ENCODE results near the gene ELP6. TPM values are rescaled to one million over a fixed set of nuclear protein-coding genes. Genes with fewer than 3 reads are reported as not detected.
A peak's percentile ranks its signal among the peaks of the same experiment; 100 is the strongest.

Gene ELP6
- total and polyA plus RNA-seq, 12 donors: 41.3 to 125 (median 48.6) TPM

DNA sequence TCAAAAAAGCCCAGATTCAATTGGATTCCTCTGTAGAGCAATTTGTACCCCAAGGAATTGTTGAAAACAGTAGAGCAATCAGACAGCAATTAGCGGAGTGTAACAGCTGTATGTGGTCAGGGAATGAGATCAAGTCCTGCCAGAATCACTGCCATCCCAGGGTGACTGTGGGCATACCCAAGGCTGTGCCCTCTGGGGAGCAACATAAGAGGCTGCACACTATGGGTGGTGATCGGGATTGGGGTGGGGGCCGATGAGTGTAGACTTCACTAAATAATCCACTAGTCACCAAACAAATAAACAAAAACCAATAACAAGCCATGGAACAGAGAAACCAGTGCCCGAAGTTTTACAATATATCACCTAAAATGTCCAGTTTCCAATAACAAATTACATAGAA, 12.1 kb upstream of the ELP6 start:
- DNase-seq: no peak
- 84 to 89% (median 86%) methylated on average over 4 of the region's 4 CpGs for WGBS, 4 donors
- intact Hi-C loops (cut with DNase I): loop anchor here in 1 of 2 donors (10.0 kb wide), 1 partner anchor 139 kb away; no protein-coding TSS in a partner anchor

DNA sequence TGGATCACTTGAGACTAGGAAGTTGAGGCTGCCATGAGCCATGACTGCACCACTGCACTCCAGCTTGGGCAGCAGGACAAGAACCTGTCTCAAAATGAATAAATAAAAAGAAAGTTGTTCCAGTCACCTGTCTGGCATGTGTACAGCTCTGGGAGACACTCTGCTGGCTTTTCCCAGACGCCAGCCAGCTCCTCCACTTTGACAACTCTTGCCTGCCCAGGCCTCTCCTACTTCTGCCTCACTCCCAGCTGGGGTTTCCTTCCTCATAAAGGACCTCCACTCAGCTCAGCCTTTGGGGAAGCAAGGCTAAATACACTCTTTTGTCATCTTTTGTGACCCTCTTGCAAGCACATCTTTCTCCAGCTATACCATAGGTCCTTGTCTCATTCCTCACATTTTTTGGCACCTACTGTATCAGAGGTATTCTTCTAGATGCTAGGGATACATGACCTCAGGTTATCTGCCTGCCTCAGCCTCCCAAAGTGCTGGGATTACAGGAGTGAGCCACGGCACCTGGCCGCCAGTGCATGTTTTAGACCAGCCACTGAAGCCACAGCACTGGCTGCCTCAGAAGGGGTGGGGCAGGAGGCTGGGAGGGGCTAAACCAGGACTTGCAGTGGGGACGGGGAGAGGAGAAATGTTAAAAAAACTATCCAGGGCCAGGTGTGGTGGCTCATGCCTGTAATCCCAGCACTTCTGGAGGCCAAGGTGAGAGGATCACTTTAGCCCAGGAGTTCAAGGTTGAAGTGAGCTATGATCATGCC, 10.0 kb upstream of the ELP6 start:
- WGBS, 4 donors: 56 to 77% (median 64%) methylated on average over 4 of the region's 4 CpGs
- TF ChIP-seq POLR2A (IDR thresholded peaks at IDR 0.05): no peak
- TF ChIP-seq, protein P1, sequence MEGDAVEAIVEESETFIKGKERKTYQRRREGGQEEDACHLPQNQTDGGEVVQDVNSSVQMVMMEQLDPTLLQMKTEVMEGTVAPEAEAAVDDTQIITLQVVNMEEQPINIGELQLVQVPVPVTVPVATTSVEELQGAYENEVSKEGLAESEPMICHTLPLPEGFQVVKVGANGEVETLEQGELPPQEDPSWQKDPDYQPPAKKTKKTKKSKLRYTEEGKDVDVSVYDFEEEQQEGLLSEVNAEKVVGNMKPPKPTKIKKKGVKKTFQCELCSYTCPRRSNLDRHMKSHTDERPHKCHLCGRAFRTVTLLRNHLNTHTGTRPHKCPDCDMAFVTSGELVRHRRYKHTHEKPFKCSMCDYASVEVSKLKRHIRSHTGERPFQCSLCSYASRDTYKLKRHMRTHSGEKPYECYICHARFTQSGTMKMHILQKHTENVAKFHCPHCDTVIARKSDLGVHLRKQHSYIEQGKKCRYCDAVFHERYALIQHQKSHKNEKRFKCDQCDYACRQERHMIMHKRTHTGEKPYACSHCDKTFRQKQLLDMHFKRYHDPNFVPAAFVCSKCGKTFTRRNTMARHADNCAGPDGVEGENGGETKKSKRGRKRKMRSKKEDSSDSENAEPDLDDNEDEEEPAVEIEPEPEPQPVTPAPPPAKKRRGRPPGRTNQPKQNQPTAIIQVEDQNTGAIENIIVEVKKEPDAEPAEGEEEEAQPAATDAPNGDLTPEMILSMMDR (IDR thresholded peaks at IDR 0.05): no peak
- H3K9me3 ChIP-seq (replicated peaks in 1 of 3): no peaks in the 10 kb centered on the region
- H3K27me3 ChIP-seq: no peaks in the 10 kb centered on the region
- no peak overlapping the region for H3K27ac ChIP-seq
- no peaks in the 10 kb centered on the region for H3K36me3 ChIP-seq (replicated peaks in 1 of 2)
- H3K4me1 ChIP-seq (replicated peaks in 1 of 2): no peaks in the 10 kb centered on the region
- intact Hi-C loops (cut with DNase I): loop anchor here (2.0 to 10.0 kb wide), 3 partner anchors 141 to 267 kb away; no protein-coding TSS in a partner anchor
- no peak overlapping the region for H3K4me3 ChIP-seq
- no peak for DNase-seq

More for the DNA sequence above, 12.1 kb upstream of the ELP6 start:
- H3K36me3 ChIP-seq (replicated peaks in 1 of 2): no peaks in the 10 kb centered on the region
- H3K4me3 ChIP-seq: no peak overlapping the region
- H3K27ac ChIP-seq: no peak overlapping the region
- H3K27me3 ChIP-seq: no peaks in the 10 kb centered on the region
- TF ChIP-seq POLR2A (IDR thresholded peaks at IDR 0.05): no peak
- TF ChIP-seq, protein P1 (IDR thresholded peaks at IDR 0.05): no peak
- no peaks in the 10 kb centered on the region for H3K9me3 ChIP-seq (replicated peaks in 1 of 3)
- H3K4me1 ChIP-seq (replicated peaks in 1 of 2): no peaks in the 10 kb centered on the region

DNA sequence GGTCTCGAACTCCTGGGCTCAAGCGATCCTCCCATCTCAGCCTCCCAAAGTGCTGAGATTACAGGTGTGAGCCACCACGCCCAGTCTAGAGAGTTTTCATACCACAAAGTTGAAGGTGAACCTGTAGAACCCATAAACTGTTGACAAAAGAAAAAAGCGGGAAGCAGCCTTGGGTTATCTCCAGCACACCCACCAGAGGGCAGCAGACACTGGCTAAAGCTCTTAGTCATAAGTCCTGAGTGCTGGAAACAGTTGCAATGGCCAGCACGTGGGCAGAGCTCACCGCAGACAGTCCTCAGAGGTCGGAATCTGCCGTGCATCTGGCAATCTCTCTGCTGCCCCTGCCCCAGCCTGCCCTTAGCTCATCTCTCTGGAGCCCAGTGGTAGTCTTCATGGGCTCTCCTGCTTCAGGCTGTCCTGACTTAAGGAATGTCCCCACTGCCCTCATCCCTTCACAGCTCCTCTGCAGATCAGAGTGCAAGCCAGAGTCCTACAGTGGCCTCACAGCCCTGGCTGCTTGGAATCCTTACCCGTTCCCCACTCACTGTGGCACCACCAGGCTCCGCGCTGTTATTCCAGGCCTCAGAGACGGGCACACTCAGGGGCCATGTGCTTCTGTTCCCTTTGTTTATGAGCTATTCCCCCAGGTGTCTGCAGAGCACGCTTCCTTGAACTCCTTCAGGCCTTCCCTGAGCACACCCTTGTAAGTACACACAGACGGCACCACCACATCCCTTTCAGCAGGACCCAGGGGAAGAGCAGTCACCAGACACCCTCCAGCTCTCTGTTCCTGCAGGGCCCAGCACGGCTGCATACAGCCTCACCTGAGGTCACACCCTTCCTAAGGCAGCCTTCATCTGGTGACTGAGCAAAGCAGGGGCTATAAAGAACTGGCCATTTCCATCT, 8.8 kb upstream of the ELP6 start:
- intact Hi-C loops (cut with DNase I): loop anchor here (2.0 to 10.0 kb wide), 3 partner anchors 142 to 268 kb away; no protein-coding TSS in a partner anchor
- no peak overlapping the region for H3K4me3 ChIP-seq
- H3K9me3 ChIP-seq (replicated peaks in 1 of 3): no peaks in the 10 kb centered on the region
- no peaks in the 10 kb centered on the region for H3K4me1 ChIP-seq (replicated peaks in 1 of 2)
- no peak overlapping the region for H3K27ac ChIP-seq
- no peaks in the 10 kb centered on the region for H3K36me3 ChIP-seq (replicated peaks in 1 of 2)
- TF ChIP-seq, protein P1 (IDR thresholded peaks at IDR 0.05): peak; percentile 79 to 97 (median 95)
- TF ChIP-seq POLR2A (IDR thresholded peaks at IDR 0.05): no peak
- peak; percentile 80 to 96 (median 88) for DNase-seq
- 22 to 35% (median 34%) methylated on average over 10 to 15 of the region's 15 CpGs for WGBS, 4 donors
- H3K27me3 ChIP-seq: no peaks in the 10 kb centered on the region

DNA sequence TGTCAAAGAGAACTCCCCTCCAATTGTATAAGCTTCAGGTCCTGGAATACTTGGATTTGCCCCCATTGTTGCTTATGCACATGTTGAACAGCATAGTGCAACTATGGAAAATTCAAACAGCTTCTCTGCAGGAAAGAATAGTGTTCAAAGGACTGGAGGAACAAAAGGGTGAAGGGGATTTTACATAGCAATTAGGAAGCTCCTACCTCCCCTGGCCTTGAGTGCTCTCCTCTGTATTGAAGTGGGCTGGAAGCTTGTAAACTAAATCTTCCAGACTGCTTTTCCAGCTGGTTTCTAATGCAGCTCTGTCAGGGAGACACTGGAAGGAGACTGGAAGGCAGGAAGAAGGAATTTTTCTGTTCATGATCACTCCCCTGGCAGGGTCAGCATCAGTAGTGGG, 7.2 kb upstream of the ELP6 start:
- no peaks in the 10 kb centered on the region for H3K27me3 ChIP-seq
- intact Hi-C loops (cut with DNase I): loop anchor here (5.0 to 10.0 kb wide), 2 partner anchors 144 to 267 kb away; no protein-coding TSS in a partner anchor
- no peaks in the 10 kb centered on the region for H3K9me3 ChIP-seq (replicated peaks in 1 of 3)
- TF ChIP-seq, protein P1 (IDR thresholded peaks at IDR 0.05): no peak
- no peak for TF ChIP-seq POLR2A (IDR thresholded peaks at IDR 0.05)
- DNase-seq: no peak
- H3K4me3 ChIP-seq: no peak overlapping the region
- H3K36me3 ChIP-seq (replicated peaks in 1 of 2): no peaks in the 10 kb centered on the region
- H3K27ac ChIP-seq: no peak overlapping the region
- no peaks in the 10 kb centered on the region for H3K4me1 ChIP-seq (replicated peaks in 1 of 2)
